ENCODE data around the gene CPT2.

Gene CPT2

GRCh38 chr1:53166366-53166765 lies 30.3 kb upstream of the CPT2 start:
- H3K4me3 ChIP-seq (ENCODE audit: control insufficient read depth, low read depth, low read length) = no peak overlapping the region
- no peak for TF ChIP-seq CTCF (conservative IDR thresholded peaks at IDR 0.05; ENCODE audit: control insufficient read depth, insufficient read depth, low read depth, low read length)
- DNase-seq (ENCODE audit: low read depth) = no peak

GRCh38 chr1:53166912-53167311 lies 29.7 kb upstream of the CPT2 start:
- H3K4me3 ChIP-seq (ENCODE audit: control insufficient read depth, low read depth, low read length) = no peak overlapping the region
- no peak for TF ChIP-seq CTCF (conservative IDR thresholded peaks at IDR 0.05; ENCODE audit: control insufficient read depth, insufficient read depth, low read depth, low read length)
- no peak for DNase-seq (ENCODE audit: low read depth)

- H3K4me3 ChIP-seq (ENCODE audit: control insufficient read depth, low read depth, low read length) = no peak overlapping the region
Observed at GRCh38 chr1:53172426-53173128, 24.0 kb upstream of the CPT2 start.

GRCh38 chr1:53174971-53175913 lies 21.4 kb upstream of the CPT2 start:
- DNase-seq (ENCODE audit: low read depth) = peak; percentile 68
- no peak overlapping the region for H3K4me3 ChIP-seq (ENCODE audit: control insufficient read depth, low read depth, low read length)
- no peak for TF ChIP-seq CTCF (conservative IDR thresholded peaks at IDR 0.05; ENCODE audit: control insufficient read depth, insufficient read depth, low read depth, low read length)

More at GRCh38 chr1:53172426-53173128, 24.0 kb upstream of the CPT2 start:
- TF ChIP-seq CTCF (conservative IDR thresholded peaks at IDR 0.05; ENCODE audit: control insufficient read depth, insufficient read depth, low read depth, low read length) = peak; percentile 46
- DNase-seq (ENCODE audit: low read depth) = peak; percentile 73

- H3K4me3 ChIP-seq (ENCODE audit: control insufficient read depth, low read depth, low read length) = no peak overlapping the region
- no peak for TF ChIP-seq CTCF (conservative IDR thresholded peaks at IDR 0.05; ENCODE audit: control insufficient read depth, insufficient read depth, low read depth, low read length)
- DNase-seq (ENCODE audit: low read depth) = no peak
Observed at GRCh38 chr1:53176452-53177208, 20.0 kb upstream of the CPT2 start.

- no peak for TF ChIP-seq CTCF (conservative IDR thresholded peaks at IDR 0.05; ENCODE audit: control insufficient read depth, insufficient read depth, low read depth, low read length)
- DNase-seq (ENCODE audit: low read depth) = peak; percentile 49
- H3K4me3 ChIP-seq (ENCODE audit: control insufficient read depth, low read depth, low read length) = no peak overlapping the region
Observed at GRCh38 chr1:53180226-53180625, 16.4 kb upstream of the CPT2 start.
